Naive thymus-derived CD4-positive, alpha-beta T cell (primary cell): ENCODE measurements around the gene FRAS1. TPM values are rescaled to one million over a fixed set of nuclear protein-coding genes. Genes with fewer than 3 reads are reported as not detected.
"Not testable (repeated sequence)": the region's sequence is repeated elsewhere in the genome, so short reads cannot be mapped to it uniquely, and the experiment has no call there.

Source experiments
- ATAC-seq: fragments of 150-1000 bp; cut with Tn5 transposase; 2 replicates; pipeline ENCODE4 v1.10.0; 2021; ENCODE audit warnings: mild to moderate bottlenecking, moderate library complexity
- CTCF ChIA-PET: fragments of 350-600 bp; sonication (Branson Sonifier 250); formaldehyde crosslinking; loops from one replicate; lab custom pipeline; 2021; ENCODE audit warnings: antibody characterized with exemption; lab: Charles Lee
- POLR2A ChIA-PET: fragments of 350-600 bp; sonication (Branson Sonifier 250); formaldehyde crosslinking; loops from one replicate; lab custom pipeline; 2021; ENCODE audit warnings: antibody characterized with exemption, inconsistent platforms; lab: Charles Lee
- DNase-seq, 9 donors: peaks; one replicate each; pipeline versions ENCODE4 v3.0.0 to v3.0.0-alpha.2; 2020 to 2022; ENCODE audit warnings: mixed read lengths in 1 of 9
- H3K27ac ChIP-seq: one replicate; pipeline ENCODE4 v1.7.0; 2013; ENCODE audit warnings: mild to moderate bottlenecking, low read depth, low read length, moderate library complexity
- H3K27me3 ChIP-seq, 2 donors: one replicate each; pipeline ENCODE4 v1.7.0; 2013; ENCODE audit warnings: low read length in 2 of 2, mild to moderate bottlenecking in 2 of 2, moderate library complexity in 2 of 2; ENCODE audit not compliant: control insufficient read depth in 2 of 2, insufficient read depth in 2 of 2
- H3K36me3 ChIP-seq, 3 experiments: 1 replicate in 2 of 3; 2 replicates in 1 of 3; pipeline ENCODE4 v1.7.0; 2013; ENCODE audit warnings: low read length in 3 of 3, mild to moderate bottlenecking in 3 of 3, moderate library complexity in 1 of 3; ENCODE audit not compliant: insufficient read depth in 3 of 3, control insufficient read depth in 2 of 3
- H3K4me1 ChIP-seq, 2 donors: one replicate each; pipeline ENCODE4 v1.7.0; 2013; ENCODE audit warnings: low read length in 2 of 2, mild to moderate bottlenecking in 2 of 2, moderate library complexity in 1 of 2; ENCODE audit not compliant: control insufficient read depth in 2 of 2, insufficient read depth in 2 of 2
- H3K4me3 ChIP-seq: 2 replicates; pipeline ENCODE4 v1.7.0; 2013; ENCODE audit warnings: mild to moderate bottlenecking, low read length
- H3K9me3 ChIP-seq, 3 experiments: 1 replicate in 2 of 3; 2 replicates in 1 of 3; pipeline ENCODE4 v1.7.0; 2013; ENCODE audit warnings: low read length in 3 of 3; ENCODE audit not compliant: control insufficient read depth in 2 of 3
- H3K27ac Mint-ChIP-seq, 9 donors: one replicate each; pipeline ENCODE4 v1.8.0; 2020 to 2022; ENCODE audit warnings: mixed read lengths in 9 of 9, mild to moderate bottlenecking in 8 of 9, moderate library complexity in 5 of 9, inconsistent platforms in 2 of 9
- H3K27me3 Mint-ChIP-seq, 5 donors: one replicate each; pipeline ENCODE4 v1.8.0; 2021 to 2022; ENCODE audit warnings: mixed read lengths in 5 of 5, mild to moderate bottlenecking in 1 of 5
- H3K36me3 Mint-ChIP-seq, 5 donors: one replicate each; pipeline ENCODE4 v1.8.0; 2020 to 2022; ENCODE audit warnings: mixed read lengths in 5 of 5, mild to moderate bottlenecking in 3 of 5, inconsistent platforms in 1 of 5
- H3K4me1 Mint-ChIP-seq, 7 donors: one replicate each; pipeline ENCODE4 v1.8.0; 2020 to 2022; ENCODE audit warnings: mixed read lengths in 7 of 7, mild to moderate bottlenecking in 3 of 7, inconsistent platforms in 1 of 7
- H3K4me3 Mint-ChIP-seq, 10 donors: one replicate each; pipeline ENCODE4 v1.8.0; 2020 to 2022; ENCODE audit warnings: mild to moderate bottlenecking in 10 of 10, mixed read lengths in 10 of 10, moderate library complexity in 6 of 10, inconsistent platforms in 2 of 10
- H3K9me3 Mint-ChIP-seq, 11 donors: one replicate each; pipeline ENCODE4 v1.8.0; 2020 to 2022; ENCODE audit warnings: mixed read lengths in 11 of 11, mild to moderate bottlenecking in 4 of 11, inconsistent platforms in 1 of 11, moderate library complexity in 1 of 11
- intact Hi-C, 2 donors: fragments of 100-400 bp; cut with micrococcal nuclease; formaldehyde crosslinking; loops; one replicate each; pipeline ENCODE4 v1.15.1; 2023
- polyA plus RNA-seq, 2 donors: library from polyadenylated mRNA; unstranded; fragments of 300-500 nt; fragmentation: Illumina TruSeq; gene quantifications; one replicate each; pipeline ENCODE4 v1.2.3, GENCODE V29; 2021
- total RNA-seq, 6 experiments: library from RNA in 5 of 6; stranded (reverse) in 5 of 6; gene quantifications; 1 replicate in 5 of 6; 2 replicates in 1 of 6; pipeline ENCODE4 v1.2.3 and lab custom pipeline; 2021 to 2026

FRAS1 gene
- total and polyA plus RNA-seq, 7 experiments from 2014 or later = 0.02 TPM; not detected in 6

DNA sequence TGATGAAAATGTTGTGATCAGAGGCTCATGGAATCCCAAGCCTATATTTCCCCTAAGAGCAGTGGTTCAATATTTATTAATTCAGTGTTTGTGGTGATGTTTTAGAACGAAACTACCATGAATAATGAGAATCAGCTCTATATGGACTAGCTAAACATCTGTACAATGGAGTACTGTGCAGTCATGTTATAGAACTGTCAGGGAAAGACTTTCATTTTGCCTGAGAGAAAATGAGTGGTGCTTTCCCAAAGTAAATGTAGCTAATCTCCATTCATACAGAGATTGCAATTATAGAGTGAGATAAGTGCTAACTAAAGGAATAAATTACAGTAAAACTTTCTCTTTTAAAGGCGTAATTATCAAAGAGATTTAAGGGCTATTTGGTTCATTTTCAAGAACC lies 147.1 kb downstream of the FRAS1 start:
- Histone ChIP-seq H3K4me1 (no peaks in the 10 kb centered on the region), H3K36me3 (no peaks in the 10 kb centered on the region), H3K9me3 (no peaks in the 10 kb centered on the region), H3K27ac (no peak overlapping the region), H3K4me3 (no peak overlapping the region), H3K27me3 (no peaks in the 10 kb centered on the region)
- Mint-ChIP-seq H3K9me3 (peaks cover 0 to 1% (median 0%) of the 10 kb centered on the region in 11 donors), H3K36me3 (no peaks in the 10 kb centered on the region), H3K27ac (no peak overlapping the region), H3K27me3 (peaks cover 4 to 47% (median 19%) of the 10 kb centered on the region in 5 donors), H3K4me1 (no peaks in the 10 kb centered on the region), H3K4me3 (no peak overlapping the region)
- intact Hi-C loops = no loop called here
- ATAC-seq = no peak
- ChIA-PET CTCF (no interaction called here), POLR2A (no interaction called here)
- DNase-seq = no peak

DNA sequence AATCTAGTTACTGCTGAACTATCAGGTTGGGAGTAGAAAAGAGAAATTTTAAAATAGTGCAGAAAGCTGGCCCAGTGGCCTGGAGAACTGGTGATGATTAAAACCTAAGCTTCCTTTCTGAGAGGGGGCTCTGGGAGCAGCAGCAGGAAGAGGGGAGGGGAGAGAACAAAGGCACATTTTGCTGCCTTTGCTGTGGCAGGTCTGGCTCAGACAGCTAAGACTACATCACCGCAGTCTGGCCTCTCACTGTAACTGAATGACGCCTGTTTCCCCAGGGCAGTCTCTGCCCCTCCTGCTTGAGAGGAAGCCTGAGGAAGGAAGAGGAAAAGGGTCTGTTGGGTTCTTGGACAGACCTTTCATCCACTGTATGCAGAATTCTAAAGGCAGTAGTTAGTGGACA lies 148.5 kb downstream of the FRAS1 start:
- Histone ChIP-seq H3K27ac (no peak overlapping the region), H3K4me1 (no peaks in the 10 kb centered on the region), H3K27me3 (no peaks in the 10 kb centered on the region), H3K9me3 (no peaks in the 10 kb centered on the region), H3K36me3 (no peaks in the 10 kb centered on the region), H3K4me3 (no peak overlapping the region)
- no peak overlapping the region for H3K27ac Mint-ChIP-seq
- ATAC-seq (no peak), DNase-seq (no peak)
- H3K4me3 Mint-ChIP-seq = no peak overlapping the region
- intact Hi-C loops = no loop called here
- CTCF ChIA-PET = no interaction called here
- no peaks in the 10 kb centered on the region for H3K4me1 Mint-ChIP-seq
- peaks cover 0 to 2% (median 0%) of the 10 kb centered on the region in 11 donors for H3K9me3 Mint-ChIP-seq
- POLR2A ChIA-PET = no interaction called here
- H3K27me3 Mint-ChIP-seq = peaks cover 4 to 43% (median 24%) of the 10 kb centered on the region in 5 donors
- H3K36me3 Mint-ChIP-seq = no peaks in the 10 kb centered on the region

DNA sequence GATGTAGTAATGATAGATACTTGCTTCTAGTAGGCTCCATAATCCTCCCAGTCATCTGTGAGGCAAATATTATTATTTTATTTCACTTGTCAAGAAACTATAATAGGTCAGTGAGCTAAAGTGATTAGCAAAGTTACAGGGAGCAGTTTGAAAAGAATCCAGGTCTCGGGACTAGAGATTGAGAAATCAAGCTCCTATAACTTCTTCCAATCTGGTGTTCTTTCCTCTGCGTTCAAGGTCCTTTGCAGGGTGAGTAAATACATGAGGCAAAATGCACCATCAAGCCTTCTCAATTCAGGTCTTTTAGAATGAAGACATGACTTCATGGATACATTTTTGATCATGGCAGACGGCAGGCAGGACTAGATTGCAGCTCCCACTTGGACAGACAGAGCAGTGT lies 150.4 kb downstream of the FRAS1 start:
- Mint-ChIP-seq H3K27ac (no peak overlapping the region), H3K27me3 (peaks cover 4 to 48% (median 24%) of the 10 kb centered on the region in 5 donors), H3K36me3 (no peaks in the 10 kb centered on the region), H3K4me1 (no peaks in the 10 kb centered on the region), H3K4me3 (no peak overlapping the region), H3K9me3 (peaks cover 0 to 3% (median 0%) of the 10 kb centered on the region in 11 donors)
- intact Hi-C loops = no loop called here
- Histone ChIP-seq H3K4me1 (no peaks in the 10 kb centered on the region), H3K36me3 (no peaks in the 10 kb centered on the region), H3K9me3 (no peaks in the 10 kb centered on the region), H3K27me3 (no peaks in the 10 kb centered on the region), H3K4me3 (no peak overlapping the region), H3K27ac (no peak overlapping the region)
- POLR2A ChIA-PET = no interaction called here
- ATAC-seq = no peak
- no peak for DNase-seq
- CTCF ChIA-PET = no interaction called here

DNA sequence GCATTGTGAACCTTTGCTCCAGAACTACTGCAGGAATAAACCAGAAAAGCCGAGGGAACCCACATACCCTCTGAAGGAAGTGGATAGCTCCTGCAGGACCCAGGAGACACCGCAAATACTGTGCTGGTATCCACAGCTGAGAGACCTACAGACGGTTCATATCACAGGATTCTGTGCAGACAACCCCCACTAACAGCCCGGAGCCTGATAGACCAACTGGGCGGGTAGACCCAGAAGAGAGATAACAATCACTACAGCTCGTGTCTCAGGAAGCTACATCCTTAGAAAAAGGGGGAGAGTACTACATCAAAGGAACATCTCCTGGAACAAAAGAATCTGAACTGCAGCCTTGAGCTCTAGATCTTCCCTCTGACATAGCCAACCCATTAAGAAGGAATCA lies 150.8 kb downstream of the FRAS1 start:
- H3K4me3 ChIP-seq = no peak overlapping the region
- peaks cover 0 to 3% (median 0%) of the 10 kb centered on the region in 11 donors for H3K9me3 Mint-ChIP-seq
- no peaks in the 10 kb centered on the region for H3K27me3 ChIP-seq
- CTCF ChIA-PET = no interaction called here
- H3K4me3 Mint-ChIP-seq = no peak overlapping the region
- H3K36me3 ChIP-seq = no peaks in the 10 kb centered on the region
- no peaks in the 10 kb centered on the region for H3K36me3 Mint-ChIP-seq
- H3K4me1 Mint-ChIP-seq = no peaks in the 10 kb centered on the region
- peaks cover 4 to 52% (median 24%) of the 10 kb centered on the region in 5 donors for H3K27me3 Mint-ChIP-seq
- H3K9me3 ChIP-seq = no peaks in the 10 kb centered on the region
- ATAC-seq = no peak
- intact Hi-C loops = no loop called here
- no peak for DNase-seq
- H3K27ac Mint-ChIP-seq = no peak overlapping the region
- no peaks in the 10 kb centered on the region for H3K4me1 ChIP-seq
- H3K27ac ChIP-seq = no peak overlapping the region
- POLR2A ChIA-PET = no interaction called here

DNA sequence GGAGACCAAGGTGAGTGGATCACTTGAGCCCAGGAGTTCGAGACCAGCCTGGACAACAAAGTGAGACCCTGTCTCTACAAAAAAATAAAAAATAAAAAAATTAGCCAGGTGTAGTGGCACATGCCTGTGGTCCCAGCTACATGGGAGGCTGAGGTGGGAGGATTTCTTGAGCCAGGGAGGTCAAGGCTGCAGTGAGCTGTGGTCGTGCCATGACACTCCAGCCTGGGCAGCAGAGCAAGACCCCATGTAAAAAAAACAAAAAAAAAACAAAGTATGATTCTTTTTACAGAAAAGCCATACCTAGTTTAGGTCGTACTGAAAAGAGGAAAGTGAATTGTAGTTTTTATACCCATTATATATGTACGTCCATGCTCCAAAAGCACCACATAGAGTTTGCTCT lies 151.8 kb downstream of the FRAS1 start:
- peaks cover 4 to 52% (median 23%) of the 10 kb centered on the region in 5 donors for H3K27me3 Mint-ChIP-seq
- H3K36me3 ChIP-seq, CTCF ChIA-PET, H3K4me1 Mint-ChIP-seq, H3K27ac Mint-ChIP-seq, intact Hi-C loops, H3K9me3 Mint-ChIP-seq, H3K4me3 Mint-ChIP-seq, H3K4me1 ChIP-seq, H3K4me3 ChIP-seq, DNase-seq, ATAC-seq, H3K27ac ChIP-seq, H3K9me3 ChIP-seq, H3K27me3 ChIP-seq, H3K36me3 Mint-ChIP-seq, POLR2A ChIA-PET: not testable (repeated sequence)

DNA sequence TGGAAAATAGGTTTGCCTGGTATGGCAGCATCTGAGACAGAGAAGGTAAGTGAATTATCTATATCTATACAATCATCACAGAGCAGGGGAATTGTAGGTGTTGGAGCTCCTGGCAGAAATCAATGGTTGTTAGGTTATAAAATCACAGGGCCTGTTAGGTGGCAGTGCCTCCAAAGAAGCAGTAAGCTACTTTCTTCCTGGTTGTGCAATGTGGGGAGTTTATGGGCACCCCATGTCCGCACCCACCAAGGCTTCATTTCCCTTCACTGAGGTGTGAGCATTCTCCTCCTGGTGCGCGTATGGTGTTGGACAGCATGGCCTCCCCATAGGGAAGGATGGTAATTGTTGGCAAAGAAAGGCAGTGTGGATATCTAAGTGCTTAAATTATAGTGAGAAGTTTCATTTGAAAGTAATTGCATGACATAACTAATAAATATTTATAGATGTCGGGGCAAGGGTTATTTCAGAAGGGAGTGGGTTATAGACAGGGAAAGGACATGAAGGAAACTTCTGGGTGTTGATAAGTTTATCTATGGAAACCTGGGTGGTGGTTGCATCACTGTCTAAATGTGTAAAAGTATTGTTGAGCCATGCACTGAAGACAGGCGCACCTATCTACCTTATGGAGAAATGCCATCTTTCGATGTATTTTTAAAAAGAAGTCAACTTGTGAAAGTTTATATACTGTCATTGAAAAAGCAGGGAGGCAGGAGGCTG lies 153.7 kb downstream of the FRAS1 start:
- Mint-ChIP-seq H3K36me3 (no peaks in the 10 kb centered on the region), H3K27ac (no peak overlapping the region), H3K4me3 (no peak overlapping the region), H3K9me3 (peaks cover 0 to 3% (median 0%) of the 10 kb centered on the region in 11 donors), H3K27me3 (peaks cover 0 to 45% (median 14%) of the 10 kb centered on the region in 5 donors), H3K4me1 (no peaks in the 10 kb centered on the region)
- Histone ChIP-seq H3K27ac (no peak overlapping the region), H3K27me3 (no peaks in the 10 kb centered on the region), H3K4me1 (no peaks in the 10 kb centered on the region), H3K36me3 (no peaks in the 10 kb centered on the region), H3K9me3 (no peaks in the 10 kb centered on the region), H3K4me3 (no peak overlapping the region)
- intact Hi-C loops = no loop called here
- no peak for DNase-seq
- ATAC-seq = no peak
- ChIA-PET POLR2A (no interaction called here), CTCF (no interaction called here)

DNA sequence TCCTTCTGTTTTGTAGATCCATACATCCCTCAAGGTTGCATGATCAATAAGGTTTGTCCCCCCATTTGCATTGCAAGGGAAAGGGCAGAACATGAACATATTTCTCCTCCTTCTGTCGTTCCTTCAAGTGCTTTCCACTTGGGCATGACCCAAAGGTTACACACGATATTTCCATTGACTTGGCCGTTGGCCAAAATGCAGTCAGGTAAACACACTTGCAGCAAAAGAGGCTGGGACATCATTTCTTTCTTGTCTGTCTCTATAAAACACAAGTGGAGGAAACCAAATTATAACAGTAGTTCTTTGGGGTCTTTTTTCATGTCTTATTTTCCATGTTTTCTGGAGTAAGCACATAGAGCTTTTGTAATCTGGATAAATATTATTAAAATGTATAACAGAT lies 156.1 kb downstream of the FRAS1 start:
- H3K27ac ChIP-seq = no peak overlapping the region
- no peaks in the 10 kb centered on the region for H3K4me1 ChIP-seq
- no peaks in the 10 kb centered on the region for H3K9me3 ChIP-seq
- peaks cover 0 to 2% (median 0%) of the 10 kb centered on the region in 7 donors for H3K4me1 Mint-ChIP-seq
- no peak overlapping the region for H3K4me3 Mint-ChIP-seq
- H3K36me3 ChIP-seq = no peaks in the 10 kb centered on the region
- H3K27me3 ChIP-seq = no peaks in the 10 kb centered on the region
- ChIA-PET POLR2A (no interaction called here), CTCF (no interaction called here)
- DNase-seq (no peak), ATAC-seq (no peak)
- H3K27me3 Mint-ChIP-seq = peaks cover 0 to 27% (median 14%) of the 10 kb centered on the region in 5 donors
- H3K36me3 Mint-ChIP-seq = no peaks in the 10 kb centered on the region
- no peak overlapping the region for H3K27ac Mint-ChIP-seq
- H3K4me3 ChIP-seq = no peak overlapping the region
- intact Hi-C loops = no loop called here
- peaks cover 0 to 3% (median 0%) of the 10 kb centered on the region in 11 donors for H3K9me3 Mint-ChIP-seq
